ENCODE data around the gene PLCB1.
A peak's percentile ranks its signal among the peaks of the same experiment; 100 is the strongest.

DNA sequence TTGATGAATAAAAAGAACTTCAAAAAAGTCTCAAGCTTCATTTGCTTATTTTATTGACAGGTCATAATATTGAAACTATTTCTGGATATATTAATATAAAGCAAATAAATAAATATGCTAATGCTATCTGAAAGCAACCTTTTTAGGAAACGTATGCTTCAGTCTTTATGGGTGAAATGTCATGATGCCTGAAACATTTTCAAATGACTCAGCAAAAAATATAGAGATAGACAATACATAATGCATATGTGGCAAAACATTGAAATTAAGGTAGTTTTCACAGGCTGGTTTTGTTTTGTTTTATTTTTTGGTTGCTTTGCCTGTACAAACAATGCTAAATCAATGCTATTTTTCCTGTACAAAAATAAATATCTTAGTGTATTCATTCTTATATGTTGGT lies 742.4 kb downstream of the PLCB1 start:
- TF ChIP-seq CTCF (conservative IDR thresholded peaks at IDR 0.05; ENCODE audit: low read depth, low read length) (no peak), POLR2A (IDR thresholded peaks at IDR 0.05; ENCODE audit: low read depth, low read length) (no peak), RAD21 (IDR thresholded peaks at IDR 0.05; ENCODE audit: low read length) (no peak), FOS (IDR thresholded peaks at IDR 0.05; ENCODE audit: low read depth, low read length) (no peak), CEBPB (IDR thresholded peaks at IDR 0.05; ENCODE audit: low read depth, low read length) (no peak), RFX5 (IDR thresholded peaks at IDR 0.05; ENCODE audit: low read depth, low read length) (no peak), MAFK (IDR thresholded peaks at IDR 0.05; ENCODE audit: low read depth, low read length) (peak; percentile 97), NFE2L2 (IDR thresholded peaks at IDR 0.05; ENCODE audit: low read depth, low read length) (peak; percentile 98)
- TF ChIP-seq, protein P1, sequence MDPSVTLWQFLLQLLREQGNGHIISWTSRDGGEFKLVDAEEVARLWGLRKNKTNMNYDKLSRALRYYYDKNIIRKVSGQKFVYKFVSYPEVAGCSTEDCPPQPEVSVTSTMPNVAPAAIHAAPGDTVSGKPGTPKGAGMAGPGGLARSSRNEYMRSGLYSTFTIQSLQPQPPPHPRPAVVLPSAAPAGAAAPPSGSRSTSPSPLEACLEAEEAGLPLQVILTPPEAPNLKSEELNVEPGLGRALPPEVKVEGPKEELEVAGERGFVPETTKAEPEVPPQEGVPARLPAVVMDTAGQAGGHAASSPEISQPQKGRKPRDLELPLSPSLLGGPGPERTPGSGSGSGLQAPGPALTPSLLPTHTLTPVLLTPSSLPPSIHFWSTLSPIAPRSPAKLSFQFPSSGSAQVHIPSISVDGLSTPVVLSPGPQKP (IDR thresholded peaks at IDR 0.05; ENCODE audit: borderline replicate concordance, low read depth, low read length), result no peak
